GM19372 (cell line): ENCODE data around the gene RASGRF2.
"Not testable (repeated sequence)": the region's sequence is repeated elsewhere in the genome, so short reads cannot be mapped to it uniquely, and the experiment has no call there.

Source experiments
- ATAC-seq: cut with Tn5 transposase; IDR thresholded peaks from one replicate; pipeline ENCODE4 v1.9.1; 2021; ENCODE audit warnings: mild to moderate bottlenecking, low read depth, moderate library complexity; ENCODE audit not compliant: unreplicated experiment

Gene RASGRF2

DNA sequence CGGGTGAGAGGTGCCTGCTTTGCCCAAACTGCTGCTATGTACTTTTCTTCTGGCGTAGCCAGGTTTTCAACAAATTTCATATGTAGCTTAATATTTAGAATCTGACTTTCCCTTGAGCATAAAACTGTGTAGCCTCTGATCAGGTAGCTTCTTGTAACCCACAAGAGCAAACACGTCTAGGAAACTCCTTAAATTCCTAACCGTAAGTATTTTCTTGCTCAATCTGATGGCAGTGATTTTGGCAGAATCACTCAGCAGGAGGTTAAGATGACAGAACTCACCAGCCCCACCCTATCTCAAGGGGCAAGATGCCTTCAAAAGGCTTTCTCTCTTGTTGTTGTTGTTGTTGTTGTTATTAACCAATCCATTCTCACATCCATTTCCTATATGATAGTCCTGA lies 293.7 kb downstream of the RASGRF2 start:
- no peak for ATAC-seq

- ATAC-seq = no peak
These were observed 294.9 kb downstream of the RASGRF2 start for GRCh38 chr5:81254886-81255559.

DNA sequence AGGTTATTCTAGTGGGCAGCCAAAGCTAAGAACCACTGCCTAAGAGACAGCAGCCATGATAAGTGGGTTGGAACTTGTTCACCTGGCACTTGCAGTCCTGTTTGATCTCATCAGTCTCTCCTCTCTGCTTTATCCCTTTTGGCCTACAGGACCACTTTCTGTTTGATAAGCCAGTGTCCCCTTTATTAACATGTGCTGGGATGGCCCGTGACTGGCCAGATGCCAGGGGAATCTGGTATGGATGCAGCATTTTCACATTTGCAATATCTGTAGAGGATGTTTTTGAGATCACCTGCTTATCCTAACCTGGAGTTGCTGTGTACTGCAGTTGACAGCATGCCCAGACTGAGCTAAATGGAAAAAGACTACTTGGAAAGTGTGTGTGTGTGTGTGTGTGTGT lies 296.6 kb downstream of the RASGRF2 start:
- no peak for ATAC-seq

DNA sequence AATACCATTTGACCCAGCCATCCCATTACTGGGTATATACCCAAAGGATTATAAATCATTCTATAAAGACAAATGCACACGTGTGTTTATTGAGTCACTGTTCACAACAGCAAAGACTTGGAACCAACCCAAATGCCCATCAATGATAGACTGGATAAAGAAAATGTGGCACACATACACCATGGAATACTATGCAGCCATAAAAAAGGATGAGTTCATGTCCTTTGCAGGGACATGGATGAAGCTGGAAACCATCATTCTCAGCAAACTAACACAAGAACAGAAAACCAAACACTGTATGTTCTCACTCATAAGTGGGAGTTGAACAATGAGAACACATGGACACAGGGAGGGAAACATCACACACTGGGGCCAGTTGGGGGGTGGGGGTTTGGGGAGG lies 302.6 kb downstream of the RASGRF2 start:
- ATAC-seq = not testable (repeated sequence)

DNA sequence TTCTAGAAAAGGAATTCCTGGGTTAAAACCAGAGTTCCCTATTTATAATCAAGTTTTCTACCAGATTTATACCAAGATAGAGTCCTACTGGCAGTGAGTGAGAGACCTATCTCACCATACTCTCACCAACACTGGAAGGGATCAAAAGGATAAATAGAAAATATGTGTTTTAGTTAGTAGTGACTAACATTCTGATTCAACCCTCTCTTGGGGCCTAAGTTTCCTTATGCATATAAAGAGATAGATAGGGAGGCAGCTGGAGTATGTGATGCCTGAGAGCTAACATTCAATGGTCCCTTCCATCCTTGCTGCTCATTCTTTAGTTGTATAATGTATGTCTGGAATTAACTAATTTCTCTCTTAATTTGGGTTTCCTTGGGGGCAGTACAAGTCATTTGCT lies 304.9 kb downstream of the RASGRF2 start:
- ATAC-seq = no peak

DNA sequence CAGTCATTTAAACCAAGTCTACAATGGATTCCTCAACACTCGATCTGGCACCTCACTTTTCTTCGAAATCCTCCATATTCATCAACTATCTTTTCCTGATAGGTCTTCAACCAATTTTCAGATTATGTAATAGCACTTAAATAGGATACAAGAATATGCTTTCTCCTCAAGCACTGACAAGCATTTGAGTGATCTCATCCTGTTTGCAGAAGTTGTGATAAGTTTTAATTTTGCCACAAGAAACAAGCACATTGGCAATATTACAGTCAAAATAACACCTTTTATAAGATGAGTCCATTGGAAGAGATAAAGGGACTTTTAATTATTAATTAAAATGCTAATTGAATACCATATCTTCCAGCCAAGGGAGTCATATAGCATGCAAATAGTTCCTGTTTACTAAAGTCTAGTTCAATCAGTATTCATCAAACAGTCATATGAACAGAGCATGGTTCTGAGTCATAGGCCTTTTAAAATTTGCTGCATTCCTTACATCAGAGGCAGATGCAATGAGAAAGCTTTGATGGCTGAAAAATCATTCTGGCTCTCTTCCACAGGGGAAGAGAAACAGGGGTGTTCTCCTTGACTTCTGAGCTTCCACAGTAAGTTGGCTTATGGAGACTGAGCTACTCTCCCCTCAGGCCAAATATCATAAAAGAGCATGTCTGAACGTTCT lies 308.5 kb downstream of the RASGRF2 start:
- ATAC-seq = no peak

DNA sequence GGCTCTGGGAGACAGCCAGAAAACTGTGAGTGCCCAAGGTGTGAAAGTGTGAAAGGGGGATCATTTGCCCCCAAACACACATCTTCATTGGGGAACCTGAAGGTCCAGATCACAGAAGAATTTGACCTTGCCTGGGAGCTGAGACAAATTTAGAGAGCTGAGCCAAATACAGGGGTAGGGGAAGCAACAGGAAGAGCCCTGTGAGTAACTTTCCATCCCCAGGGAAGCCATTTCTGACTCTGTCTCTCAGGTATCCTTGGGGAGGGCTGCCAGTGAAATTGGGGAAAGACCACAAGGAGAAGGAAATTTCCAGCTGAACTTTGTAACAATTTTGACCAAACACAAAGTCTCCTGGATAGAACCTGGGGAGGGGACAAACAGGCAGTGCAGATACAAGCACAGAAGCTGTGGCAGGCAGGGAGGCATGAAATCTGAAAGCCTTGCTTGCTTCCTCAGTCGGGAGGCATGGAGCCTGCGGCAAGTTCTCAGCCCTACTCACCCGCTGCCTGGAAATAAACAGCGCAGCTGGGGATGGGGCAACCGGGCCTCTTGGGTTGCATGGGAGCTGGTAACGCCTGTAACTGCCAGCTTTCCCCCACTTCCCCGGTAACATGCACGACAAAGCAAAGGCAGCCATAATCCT lies 309.7 kb downstream of the RASGRF2 start:
- no peak for ATAC-seq

DNA sequence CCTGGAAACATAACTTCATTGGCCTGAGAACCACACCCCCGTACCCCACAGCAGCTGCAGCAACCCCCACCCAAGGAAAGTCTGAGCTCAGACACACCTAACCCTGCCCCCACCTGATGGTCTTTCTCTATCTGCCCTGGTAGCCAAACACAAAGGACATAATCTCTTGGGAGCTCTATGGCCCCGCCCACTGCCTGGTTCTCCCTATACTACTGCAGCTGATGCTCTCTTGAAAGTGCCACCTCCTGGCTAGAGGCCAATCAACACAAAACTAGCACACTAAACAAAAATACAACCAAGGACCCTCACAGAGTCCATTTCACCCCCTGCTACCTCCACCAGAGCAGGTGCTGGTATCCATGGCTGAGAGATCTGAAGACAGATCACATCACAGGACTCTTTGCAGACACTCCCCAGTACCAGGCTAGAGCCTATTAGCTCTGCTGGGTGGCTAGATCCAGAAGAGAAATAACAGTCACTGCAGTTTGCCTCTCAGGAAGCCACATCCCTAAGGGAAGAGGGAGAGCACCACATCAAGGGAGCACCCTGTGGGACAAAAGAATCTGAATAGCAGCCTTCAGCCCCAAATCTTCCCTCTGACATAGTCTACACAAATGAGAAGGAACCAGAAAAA lies 310.3 kb downstream of the RASGRF2 start:
- not testable (repeated sequence) for ATAC-seq
